ENCODE measurements around the gene SDF4. TPM values are rescaled to one million over a fixed set of nuclear protein-coding genes. Genes with fewer than 3 reads are reported as not detected.
A peak's percentile ranks its signal among the peaks of the same experiment; 100 is the strongest.

The SDF4 gene
- total RNA-seq, 2 donors from 2014 or later = 157 to 230 TPM

DNA sequence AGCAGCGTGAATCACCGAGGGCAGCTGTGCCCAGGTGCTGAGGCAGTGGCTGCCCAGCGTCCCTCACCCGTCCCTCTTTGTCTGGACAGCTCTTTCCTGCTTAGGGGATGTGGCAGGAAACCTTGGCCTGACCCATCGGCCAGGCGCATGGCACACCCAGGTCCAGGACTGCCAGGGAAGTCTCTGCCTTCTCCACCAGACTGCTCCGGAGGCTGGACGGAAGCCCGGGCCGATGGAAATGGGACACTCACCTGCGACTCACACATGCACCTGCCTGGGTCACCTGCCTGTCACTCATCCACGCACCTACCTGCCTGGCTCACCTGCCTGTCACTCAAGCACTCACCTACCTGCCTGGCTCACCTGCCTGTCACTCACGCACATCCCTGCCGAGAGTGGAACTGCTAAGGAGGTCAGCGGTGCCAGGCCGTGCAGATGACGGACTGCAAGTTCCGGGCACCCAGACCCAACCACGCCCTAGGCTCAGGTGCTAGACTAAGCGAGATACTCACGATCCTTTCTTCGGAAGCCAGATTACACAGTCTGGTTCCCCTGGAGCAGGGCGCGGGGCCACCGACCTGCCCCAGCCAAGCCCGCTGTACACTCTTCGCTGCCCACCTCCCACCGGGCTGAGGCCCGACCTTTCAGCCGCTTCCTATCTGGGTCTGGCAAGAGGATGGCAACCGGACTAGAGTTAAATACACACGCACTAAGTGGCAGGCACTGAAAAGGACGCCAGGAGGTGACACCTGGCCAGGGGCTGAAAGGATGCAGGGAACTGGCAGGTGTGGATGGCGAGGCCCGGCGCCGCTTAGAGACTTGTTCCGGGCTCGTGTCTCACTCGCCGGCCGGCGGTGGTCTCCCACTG, 40.8 kb upstream of the SDF4 start:
- Histone ChIP-seq H3K27ac (peak overlapping the region; percentile 27 to 58), H3K36me3 (peaks cover 1% of the 10 kb centered on the region), H3K9me3 (no peaks in the 10 kb centered on the region), H3K4me3 (peak overlapping the region; percentile 97), H3K4me1 (ENCODE audit: control insufficient read depth in 1 of 2, low read depth in 2 of 2) (peaks cover 21 to 37% of the 10 kb centered on the region in 2 donors), H3K27me3 (replicated peaks; ENCODE audit: insufficient read depth) (no peaks in the 10 kb centered on the region)
- TF ChIP-seq, protein P1, sequence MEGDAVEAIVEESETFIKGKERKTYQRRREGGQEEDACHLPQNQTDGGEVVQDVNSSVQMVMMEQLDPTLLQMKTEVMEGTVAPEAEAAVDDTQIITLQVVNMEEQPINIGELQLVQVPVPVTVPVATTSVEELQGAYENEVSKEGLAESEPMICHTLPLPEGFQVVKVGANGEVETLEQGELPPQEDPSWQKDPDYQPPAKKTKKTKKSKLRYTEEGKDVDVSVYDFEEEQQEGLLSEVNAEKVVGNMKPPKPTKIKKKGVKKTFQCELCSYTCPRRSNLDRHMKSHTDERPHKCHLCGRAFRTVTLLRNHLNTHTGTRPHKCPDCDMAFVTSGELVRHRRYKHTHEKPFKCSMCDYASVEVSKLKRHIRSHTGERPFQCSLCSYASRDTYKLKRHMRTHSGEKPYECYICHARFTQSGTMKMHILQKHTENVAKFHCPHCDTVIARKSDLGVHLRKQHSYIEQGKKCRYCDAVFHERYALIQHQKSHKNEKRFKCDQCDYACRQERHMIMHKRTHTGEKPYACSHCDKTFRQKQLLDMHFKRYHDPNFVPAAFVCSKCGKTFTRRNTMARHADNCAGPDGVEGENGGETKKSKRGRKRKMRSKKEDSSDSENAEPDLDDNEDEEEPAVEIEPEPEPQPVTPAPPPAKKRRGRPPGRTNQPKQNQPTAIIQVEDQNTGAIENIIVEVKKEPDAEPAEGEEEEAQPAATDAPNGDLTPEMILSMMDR (IDR thresholded peaks at IDR 0.05) = no peak
- DNase-seq (ENCODE audit: low spot score) (no peak), ATAC-seq (ENCODE audit: insufficient number of reproducible peaks, low FRiP score, low read depth) (no peak)

DNA sequence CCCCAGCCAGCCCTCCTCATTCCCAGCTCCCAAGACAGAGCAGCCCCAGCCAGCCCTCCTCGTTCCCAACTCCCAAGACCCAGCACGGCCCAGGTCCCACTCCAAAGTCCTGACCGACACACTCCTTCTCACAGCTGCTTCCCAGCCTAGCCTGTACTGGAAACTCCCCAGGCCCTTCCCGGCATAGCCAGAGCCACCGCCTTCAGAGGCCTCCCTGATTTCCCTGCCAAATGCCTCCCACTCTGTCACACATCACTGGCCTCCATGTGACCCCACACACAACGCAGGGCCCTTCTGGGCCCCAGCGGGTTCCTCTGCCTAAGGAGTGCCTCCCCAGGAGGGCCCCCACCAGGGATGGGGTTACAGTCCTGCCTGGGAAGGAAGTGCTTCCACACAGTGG, 39.0 kb upstream of the SDF4 start:
- Histone ChIP-seq H3K27me3 (replicated peaks; ENCODE audit: insufficient read depth) (no peaks in the 10 kb centered on the region), H3K4me3 (peak overlapping the region; percentile 15), H3K36me3 (peaks cover 11% of the 10 kb centered on the region), H3K27ac (no peak overlapping the region), H3K4me1 (ENCODE audit: control insufficient read depth in 1 of 2, low read depth in 2 of 2) (peaks cover 21 to 37% of the 10 kb centered on the region in 2 donors), H3K9me3 (no peaks in the 10 kb centered on the region)
- TF ChIP-seq, protein P1 (IDR thresholded peaks at IDR 0.05) = no peak
- DNase-seq (ENCODE audit: low spot score) = no peak
- ATAC-seq (ENCODE audit: insufficient number of reproducible peaks, low FRiP score, low read depth) = no peak

DNA sequence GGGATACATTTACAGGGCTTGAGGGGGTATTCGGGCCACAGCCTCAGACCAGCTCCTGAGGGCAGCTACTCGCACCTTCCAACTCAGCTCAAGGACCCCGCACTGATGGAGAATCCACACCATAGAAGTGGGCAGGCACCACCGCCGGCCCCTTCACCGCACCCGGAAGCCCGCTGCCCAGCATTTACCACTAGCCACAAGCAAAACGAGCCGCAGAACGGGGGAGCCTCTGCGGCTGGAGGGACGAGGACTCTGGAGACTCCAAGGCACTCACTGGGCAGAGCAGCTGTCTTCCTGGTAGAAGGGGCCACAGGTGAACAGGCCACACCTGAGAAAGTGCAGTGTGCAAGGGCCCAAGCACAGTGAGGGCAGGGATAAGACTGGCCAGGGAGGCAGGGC, 36.5 kb upstream of the SDF4 start:
- DNase-seq (ENCODE audit: low spot score) (no peak), ATAC-seq (ENCODE audit: insufficient number of reproducible peaks, low FRiP score, low read depth) (no peak)
- Histone ChIP-seq H3K27ac (no peak overlapping the region), H3K27me3 (replicated peaks; ENCODE audit: insufficient read depth) (no peaks in the 10 kb centered on the region), H3K4me3 (no peak overlapping the region), H3K4me1 (ENCODE audit: control insufficient read depth in 1 of 2, low read depth in 2 of 2) (peaks cover 18 to 30% of the 10 kb centered on the region in 2 donors), H3K36me3 (peaks cover 24% of the 10 kb centered on the region), H3K9me3 (no peaks in the 10 kb centered on the region)
- TF ChIP-seq, protein P1 (IDR thresholded peaks at IDR 0.05) = no peak

DNA sequence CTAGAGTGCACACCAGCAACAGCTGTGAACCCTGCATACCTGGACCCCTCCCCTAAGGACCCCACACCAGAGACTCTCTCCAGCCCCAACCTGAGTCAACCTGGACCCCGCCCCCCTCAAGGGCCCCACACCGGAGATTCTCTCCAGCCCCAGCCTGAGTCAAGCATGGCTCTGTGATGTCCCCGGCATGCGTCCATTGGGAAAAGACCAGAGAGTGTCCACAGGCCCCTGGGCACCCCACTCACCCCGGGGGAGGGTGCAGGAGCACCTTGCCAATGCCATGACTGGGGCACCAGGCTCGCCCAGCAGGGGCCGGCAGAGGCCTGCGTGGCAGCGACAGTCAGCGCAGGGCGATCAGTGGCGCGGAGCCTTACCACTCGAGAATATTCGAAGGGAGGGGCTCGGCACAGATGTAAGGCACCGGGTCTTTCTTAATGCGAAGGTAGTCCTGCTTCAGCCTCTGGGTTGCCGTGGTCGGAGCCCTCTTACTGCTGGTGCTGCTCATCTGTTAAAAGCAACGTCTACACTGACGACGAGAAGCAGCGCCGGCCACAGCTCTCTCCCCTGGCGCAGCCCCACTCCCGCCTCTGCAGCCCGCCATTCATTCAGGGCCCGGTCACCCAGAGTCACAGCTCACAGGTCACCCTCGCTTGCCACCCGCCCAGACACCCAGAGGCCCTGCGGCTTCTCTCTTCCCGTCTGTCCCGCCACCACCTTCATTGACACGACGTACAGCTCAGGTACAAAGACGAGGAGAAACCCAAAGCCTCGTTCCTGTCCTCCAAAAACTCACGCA, 35.9 kb upstream of the SDF4 start:
- TF ChIP-seq, protein P1 (IDR thresholded peaks at IDR 0.05) = no peak
- ATAC-seq (ENCODE audit: insufficient number of reproducible peaks, low FRiP score, low read depth) (no peak), DNase-seq (ENCODE audit: low spot score) (no peak)
- H3K27ac ChIP-seq = no peak overlapping the region
- no peaks in the 10 kb centered on the region for H3K27me3 ChIP-seq (replicated peaks; ENCODE audit: insufficient read depth)
- H3K4me1 ChIP-seq (ENCODE audit: control insufficient read depth in 1 of 2, low read depth in 2 of 2) = peaks cover 18 to 28% of the 10 kb centered on the region in 2 donors
- H3K4me3 ChIP-seq = no peak overlapping the region
- H3K36me3 ChIP-seq = peaks cover 30% of the 10 kb centered on the region
- H3K9me3 ChIP-seq = no peaks in the 10 kb centered on the region

DNA sequence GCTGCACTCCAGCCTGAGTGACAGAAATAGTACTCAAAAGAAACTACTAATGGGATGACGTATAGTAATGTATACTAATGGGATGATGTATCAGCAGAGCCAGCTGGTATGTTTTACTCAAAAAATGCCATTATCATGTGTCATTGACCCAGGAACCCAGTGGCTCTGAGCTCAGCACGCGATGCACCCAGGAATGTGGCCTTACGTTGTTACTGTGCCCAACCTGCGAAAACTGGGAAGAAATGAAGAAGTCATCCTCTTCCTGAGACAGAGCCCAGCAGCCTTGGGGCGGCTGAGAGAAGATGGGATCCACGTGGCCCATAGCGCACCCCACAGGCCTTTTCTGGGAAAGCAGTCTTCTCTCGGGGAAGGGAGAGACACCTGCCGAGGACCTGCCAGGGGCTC, 33.1 kb upstream of the SDF4 start:
- Histone ChIP-seq H3K9me3 (no peaks in the 10 kb centered on the region), H3K27me3 (replicated peaks; ENCODE audit: insufficient read depth) (no peaks in the 10 kb centered on the region), H3K4me3 (no peak overlapping the region), H3K27ac (no peak overlapping the region), H3K36me3 (peaks cover 49% of the 10 kb centered on the region), H3K4me1 (ENCODE audit: control insufficient read depth in 1 of 2, low read depth in 2 of 2) (no peaks in the 10 kb centered on the region)
- no peak for ATAC-seq (ENCODE audit: insufficient number of reproducible peaks, low FRiP score, low read depth)
- TF ChIP-seq, protein P1 (IDR thresholded peaks at IDR 0.05) = no peak
- DNase-seq (ENCODE audit: low spot score) = no peak
